CD4-positive, alpha-beta T cell treated with Interleukin-12 subunit alpha and Interleukin-12 subunit beta, for 1 hour (primary cell): Measurements from ENCODE around the gene ZNF652.

ENCODE experiments used
- DNase-seq: peaks from one replicate; pipeline ENCODE4 v3.0.0-alpha.2; 2020

ZNF652 gene

GRCh38 chr17:49357516-49357915 lies 4.5 kb downstream of the ZNF652 start:
- no peak for DNase-seq

- DNase-seq = no peak
These were observed 5.7 kb downstream of the ZNF652 start for GRCh38 chr17:49356320-49356719.

- no peak for DNase-seq
These were observed 8.4 kb downstream of the ZNF652 start for GRCh38 chr17:49353607-49354006.

- DNase-seq = no peak
These were observed 9.4 kb downstream of the ZNF652 start for GRCh38 chr17:49352587-49353154.

GRCh38 chr17:49351572-49352140 lies 10.4 kb downstream of the ZNF652 start:
- DNase-seq = no peak

- DNase-seq = no peak
These were observed 12.5 kb downstream of the ZNF652 start for GRCh38 chr17:49349541-49349940.

GRCh38 chr17:49344914-49345313 lies 17.1 kb downstream of the ZNF652 start:
- no peak for DNase-seq

GRCh38 chr17:49343273-49343672 lies 18.8 kb downstream of the ZNF652 start:
- peak; percentile 36 for DNase-seq

- DNase-seq = no peak
These were observed 19.5 kb downstream of the ZNF652 start for GRCh38 chr17:49342575-49342936.

GRCh38 chr17:49341356-49341755 lies 20.7 kb downstream of the ZNF652 start:
- no peak for DNase-seq

- no peak for DNase-seq
These were observed 22.7 kb downstream of the ZNF652 start for GRCh38 chr17:49339354-49339753.

GRCh38 chr17:49338883-49339282 lies 23.2 kb downstream of the ZNF652 start:
- peak; percentile 30 for DNase-seq

- DNase-seq = no peak
These were observed 24.2 kb downstream of the ZNF652 start for GRCh38 chr17:49337884-49338283.

- DNase-seq = no peak
These were observed 27.1 kb downstream of the ZNF652 start for GRCh38 chr17:49334744-49335512.

GRCh38 chr17:49333804-49334203 lies 28.2 kb downstream of the ZNF652 start:
- DNase-seq = no peak

- DNase-seq = no peak
These were observed 33.9 kb downstream of the ZNF652 start for GRCh38 chr17:49327835-49328784.

- DNase-seq = no peak
These were observed 36.1 kb downstream of the ZNF652 start for GRCh38 chr17:49325980-49326379.

- DNase-seq = no peak
These were observed 43.5 kb downstream of the ZNF652 start for GRCh38 chr17:49318435-49318965.

GRCh38 chr17:49316889-49317675 lies 45.0 kb downstream of the ZNF652 start:
- DNase-seq = no peak

- DNase-seq = no peak
These were observed 45.8 kb downstream of the ZNF652 start for GRCh38 chr17:49316258-49316570.

- DNase-seq = peak; percentile 85
These were observed 46.3 kb downstream of the ZNF652 start for GRCh38 chr17:49315551-49316257.

GRCh38 chr17:49312722-49313121 lies 49.3 kb downstream of the ZNF652 start:
- DNase-seq = no peak
